Esophagus muscularis mucosa (tissue), 4 donors: ENCODE data around the gene ADAMTS9.

Experiments used
- EP300 ChIP-seq: sonication (generic); formaldehyde crosslinking; IDR thresholded peaks from one replicate; pipeline ENCODE4 v1.6.1; 2017; ENCODE audit warnings: antibody characterized with exemption
- POLR2AphosphoS5 ChIP-seq, 2 donors: sonication (generic); formaldehyde crosslinking; IDR thresholded peaks; one replicate each; pipeline ENCODE4 v1.6.1; 2017; ENCODE audit warnings: antibody characterized with exemption in 2 of 2
- TF ChIP-seq, protein P1 (sequence below), 3 experiments: fragments of 200-600 bp in 2 of 3; fragments of 450-650 bp in 1 of 3; sonication (generic) in 2 of 3; IDR thresholded peaks; one replicate each; pipeline ENCODE4 v1.5.1; 2017 to 2019; ENCODE audit warnings: antibody characterized with exemption in 3 of 3, mild to moderate bottlenecking in 2 of 3, moderate library complexity in 1 of 3

DNA sequence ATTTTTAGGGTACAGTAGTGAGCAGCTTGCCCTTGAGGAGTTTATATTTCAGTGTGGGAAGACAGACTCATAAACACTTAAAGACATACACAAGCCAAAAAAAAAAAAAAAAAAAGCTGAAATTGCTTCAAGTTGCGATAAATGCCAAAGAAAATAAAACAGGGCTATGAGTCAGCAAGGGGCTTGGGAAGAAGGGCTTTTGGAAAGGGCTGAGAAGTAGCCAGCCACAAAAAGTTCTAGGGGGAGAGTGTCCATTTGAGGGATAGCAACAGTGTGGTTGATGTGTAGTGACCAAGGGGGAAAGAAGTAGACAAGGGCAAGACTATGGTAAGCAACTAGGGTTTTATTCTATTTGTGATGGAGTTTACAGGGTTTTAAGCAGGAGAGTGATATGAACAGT lies 185.5 kb downstream of the ADAMTS9 start:
- TF ChIP-seq, protein P1, sequence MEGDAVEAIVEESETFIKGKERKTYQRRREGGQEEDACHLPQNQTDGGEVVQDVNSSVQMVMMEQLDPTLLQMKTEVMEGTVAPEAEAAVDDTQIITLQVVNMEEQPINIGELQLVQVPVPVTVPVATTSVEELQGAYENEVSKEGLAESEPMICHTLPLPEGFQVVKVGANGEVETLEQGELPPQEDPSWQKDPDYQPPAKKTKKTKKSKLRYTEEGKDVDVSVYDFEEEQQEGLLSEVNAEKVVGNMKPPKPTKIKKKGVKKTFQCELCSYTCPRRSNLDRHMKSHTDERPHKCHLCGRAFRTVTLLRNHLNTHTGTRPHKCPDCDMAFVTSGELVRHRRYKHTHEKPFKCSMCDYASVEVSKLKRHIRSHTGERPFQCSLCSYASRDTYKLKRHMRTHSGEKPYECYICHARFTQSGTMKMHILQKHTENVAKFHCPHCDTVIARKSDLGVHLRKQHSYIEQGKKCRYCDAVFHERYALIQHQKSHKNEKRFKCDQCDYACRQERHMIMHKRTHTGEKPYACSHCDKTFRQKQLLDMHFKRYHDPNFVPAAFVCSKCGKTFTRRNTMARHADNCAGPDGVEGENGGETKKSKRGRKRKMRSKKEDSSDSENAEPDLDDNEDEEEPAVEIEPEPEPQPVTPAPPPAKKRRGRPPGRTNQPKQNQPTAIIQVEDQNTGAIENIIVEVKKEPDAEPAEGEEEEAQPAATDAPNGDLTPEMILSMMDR (IDR thresholded peaks at IDR 0.05): no peak
- TF ChIP-seq POLR2AphosphoS5 (IDR thresholded peaks at IDR 0.05): no peak
- TF ChIP-seq EP300: no peak
